COLO668 (cell line): Measurements from ENCODE around the gene ITGA1.
"Not testable (repeated sequence)": the region's sequence is repeated elsewhere in the genome, so short reads cannot be mapped to it uniquely, and the experiment has no call there.

Experiments used
- DNase-seq: peaks from one replicate; lab custom pipeline; 2025; ENCODE audit not compliant: unreplicated experiment; lab: John Stamatoyannopoulos, UW

The ITGA1 gene

DNA sequence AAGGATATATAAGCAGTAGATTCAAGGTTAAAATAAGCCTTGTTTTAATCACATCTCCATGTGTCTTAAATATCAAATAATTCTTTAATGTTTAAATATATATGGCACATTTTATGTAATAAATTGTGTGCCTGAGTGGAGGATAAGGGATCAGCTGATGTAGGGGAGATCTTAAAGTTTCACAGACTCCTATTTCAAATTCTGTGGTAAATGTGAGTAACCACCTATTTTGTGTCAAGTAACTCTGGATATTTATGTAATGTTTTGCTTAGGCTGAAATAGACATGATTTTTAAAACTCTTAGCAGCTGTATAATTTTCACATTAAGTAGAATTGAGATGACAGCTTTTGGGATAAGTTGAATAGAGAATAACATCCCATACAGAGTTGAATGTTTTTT, 160.1 kb downstream of the ITGA1 start:
- no peak for DNase-seq

DNA sequence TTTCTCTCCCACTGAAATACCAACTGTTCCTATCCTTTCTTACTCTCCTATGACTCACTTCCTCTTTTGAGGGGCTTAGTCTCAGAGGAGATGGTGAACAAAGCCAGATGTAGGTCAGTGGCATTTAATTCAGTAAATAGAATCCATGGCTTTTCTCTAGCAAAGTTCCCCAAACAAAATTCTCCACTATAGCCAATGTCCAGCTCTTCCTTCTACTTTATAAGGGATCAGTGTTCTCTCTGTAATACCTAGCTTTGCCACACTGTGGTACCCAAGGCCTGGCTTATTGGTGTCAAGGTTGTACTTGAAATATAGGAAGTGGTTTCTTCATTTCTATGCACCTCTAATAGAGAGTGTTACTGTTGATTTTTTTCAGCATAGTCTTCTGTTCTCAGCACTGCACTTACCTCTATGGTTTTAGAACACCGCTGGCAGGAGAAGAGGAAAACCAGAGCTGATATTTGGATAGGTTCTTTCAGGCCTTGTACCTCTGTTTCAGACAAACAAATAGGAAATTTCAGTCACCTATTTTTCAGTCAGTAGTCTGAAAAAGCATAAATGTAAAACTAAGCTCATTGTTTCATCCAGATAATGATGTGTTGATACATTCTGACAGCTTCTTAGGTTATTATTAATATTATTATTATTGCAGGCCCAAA, 160.8 kb downstream of the ITGA1 start:
- peak; percentile 27 for DNase-seq

DNA sequence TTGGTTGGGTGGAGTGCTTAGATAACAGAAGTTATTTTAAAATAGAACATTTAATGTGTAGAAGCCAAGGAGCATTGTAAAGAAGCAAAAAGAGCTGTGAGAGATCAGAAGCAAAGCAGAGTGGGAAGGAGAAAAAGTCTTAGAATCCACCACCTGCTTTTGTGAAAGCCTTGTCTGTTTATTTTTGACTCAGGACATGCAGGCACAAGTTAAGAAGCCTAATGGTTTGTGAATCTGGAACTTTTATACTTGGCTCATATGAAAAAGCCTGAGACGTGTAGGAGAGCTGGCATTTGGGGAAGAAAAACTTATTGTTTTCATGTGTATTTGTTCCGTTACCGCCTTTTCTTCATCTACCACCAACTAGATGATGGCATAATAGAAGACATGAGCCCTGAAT, 163.0 kb downstream of the ITGA1 start:
- DNase-seq, result no peak

DNA sequence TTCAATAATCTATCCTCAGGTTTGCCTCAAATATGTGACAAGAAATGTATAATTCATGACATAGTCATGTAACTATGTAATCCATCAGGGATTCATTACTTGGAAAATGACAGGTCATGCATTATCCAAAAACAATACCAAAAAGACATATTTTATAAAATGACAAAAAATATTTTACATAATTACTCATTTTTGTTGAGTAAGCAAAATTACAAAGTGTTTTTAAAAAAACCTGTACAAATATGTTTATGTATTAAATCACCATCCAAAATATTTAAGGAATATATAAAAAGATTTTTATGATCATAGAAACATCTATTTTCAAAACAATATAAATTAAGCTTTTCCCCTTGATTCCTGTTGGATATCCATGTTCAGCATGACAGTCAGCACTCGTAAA, 164.8 kb downstream of the ITGA1 start:
- no peak for DNase-seq

DNA sequence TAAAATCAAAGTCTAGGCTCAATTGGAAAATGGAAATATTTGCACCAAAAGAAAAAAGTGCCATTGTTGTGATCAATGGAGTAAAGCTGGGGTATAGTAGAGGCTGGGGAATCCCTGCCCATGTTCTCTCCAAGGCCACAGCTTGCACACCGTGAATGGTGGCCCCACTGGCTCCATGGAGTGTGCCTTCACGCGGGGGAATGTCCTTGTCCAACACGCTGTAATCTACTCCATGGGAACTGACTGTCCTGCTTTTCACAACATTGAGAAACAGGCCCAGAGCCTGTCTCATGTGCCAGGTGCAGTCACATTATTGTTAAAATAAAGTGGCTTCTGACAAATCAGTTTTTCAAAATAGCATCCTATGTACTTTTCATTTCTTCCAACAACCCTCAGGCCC, 168.3 kb downstream of the ITGA1 start:
- no peak for DNase-seq

DNA sequence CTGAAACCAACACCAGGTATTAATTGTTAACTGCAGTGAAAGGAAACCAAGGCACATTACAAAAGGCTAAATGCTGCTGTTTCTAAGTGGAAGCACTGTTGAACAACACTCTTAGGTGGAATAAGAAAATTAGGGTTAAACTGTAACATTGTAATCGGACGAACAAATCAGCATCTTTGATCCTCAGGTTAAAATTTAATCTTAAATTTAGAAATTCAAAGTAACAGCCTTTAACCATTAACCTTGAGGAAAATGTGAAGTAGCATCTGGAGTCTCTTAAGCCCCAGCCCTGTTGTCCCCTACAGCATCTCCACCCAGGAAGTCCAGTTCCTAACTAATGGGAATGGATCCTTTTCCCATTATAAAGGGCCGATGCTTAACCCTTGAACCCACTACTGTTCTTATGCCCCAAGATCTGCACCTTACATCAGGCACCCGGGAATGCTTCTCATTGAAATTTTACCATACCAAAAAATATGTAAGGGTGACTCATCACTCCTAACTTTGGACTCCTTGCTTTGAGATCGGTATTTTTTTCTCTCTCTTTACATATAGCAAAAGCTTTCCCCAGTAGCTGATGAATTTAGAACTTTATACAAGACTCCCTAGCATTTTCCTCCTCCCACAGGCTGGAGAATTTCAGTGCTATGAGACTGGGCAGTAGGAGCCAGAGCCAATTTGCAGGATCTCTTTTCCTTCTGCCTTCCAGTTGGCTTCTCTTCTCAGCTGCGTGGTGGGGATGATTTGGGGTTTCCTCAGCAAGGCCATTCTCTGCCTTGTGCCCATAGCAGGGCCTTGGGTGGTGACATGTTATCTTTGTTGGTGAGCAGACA, 169.4 kb downstream of the ITGA1 start:
- DNase-seq, result no peak

DNA sequence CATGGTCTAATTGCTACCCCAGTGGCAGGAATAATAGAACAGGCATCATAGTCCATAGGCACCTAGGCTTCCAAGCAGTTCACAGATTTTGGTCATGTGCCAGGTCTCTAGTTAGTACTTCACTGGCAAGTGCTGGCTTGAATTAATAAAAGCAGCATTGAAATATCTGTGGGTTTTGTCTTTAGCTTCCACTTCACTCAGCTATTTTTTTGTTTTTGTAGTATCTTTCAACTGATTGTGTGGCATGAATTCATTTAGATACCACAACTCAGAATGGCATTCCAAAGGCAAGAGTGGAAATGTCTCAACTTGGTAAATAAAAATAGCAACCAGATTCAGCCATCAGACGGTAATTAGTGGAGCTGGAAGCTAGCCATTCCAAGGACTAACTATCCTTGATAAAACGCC, 173.6 kb downstream of the ITGA1 start:
- no peak for DNase-seq

DNA sequence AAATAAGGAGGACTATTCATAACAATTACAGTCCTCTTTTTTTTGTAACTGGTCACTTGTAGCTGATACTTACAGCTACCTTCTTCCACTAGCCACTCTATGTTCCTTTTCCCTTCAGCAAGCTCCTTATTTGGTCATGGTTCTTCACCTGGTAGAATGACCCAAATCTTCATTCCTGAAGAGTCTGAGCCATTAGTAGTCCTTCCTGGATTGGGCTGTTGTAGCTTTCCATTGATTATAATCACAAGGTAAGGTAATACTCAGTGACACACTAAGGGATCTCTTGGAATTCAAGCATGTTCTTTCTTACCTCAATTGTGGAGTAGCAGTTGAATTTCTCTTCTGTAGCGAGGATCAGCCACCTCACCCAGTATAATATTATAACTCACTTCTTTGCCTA, 175.9 kb downstream of the ITGA1 start:
- no peak for DNase-seq

DNA sequence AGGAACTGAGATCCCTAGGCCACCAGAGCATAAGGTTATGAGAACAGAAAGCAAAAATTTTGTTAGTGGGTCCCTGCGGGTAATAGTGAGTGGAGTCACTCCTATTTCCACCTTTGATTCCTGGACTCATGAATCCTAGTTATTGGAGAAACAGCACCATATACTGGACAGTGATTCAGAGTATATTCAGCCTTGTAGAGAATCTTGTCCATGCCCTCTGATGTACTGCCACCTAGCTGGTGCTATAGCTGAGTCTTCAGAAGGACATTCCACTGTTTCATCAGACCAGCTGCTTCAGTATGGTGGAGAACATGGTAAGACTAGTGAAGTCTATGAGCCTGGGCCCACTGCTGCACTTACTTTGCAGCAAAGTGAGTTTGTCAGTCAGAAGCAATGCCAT, 176.4 kb downstream of the ITGA1 start:
- DNase-seq, result no peak

DNA sequence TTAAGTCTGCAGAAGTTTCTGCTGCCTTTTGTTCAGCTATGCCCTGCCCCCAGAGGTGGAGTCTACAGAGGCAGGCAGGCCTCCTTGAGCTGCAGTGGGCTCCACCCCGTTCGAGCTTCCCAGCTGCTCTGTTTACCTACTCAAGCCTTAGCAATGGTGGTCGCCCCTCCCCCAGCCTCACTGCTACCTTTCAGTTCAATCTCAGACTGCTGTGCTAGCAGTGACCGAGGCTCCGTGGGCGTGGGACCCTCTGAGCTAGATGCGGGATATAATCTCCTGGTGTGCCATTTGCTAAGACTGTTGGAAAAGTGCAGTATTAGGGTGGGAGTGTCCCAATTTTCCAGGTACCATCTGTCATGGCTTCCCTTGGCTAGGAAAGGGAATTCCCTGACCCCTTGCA, 188.4 kb downstream of the ITGA1 start:
- not testable (repeated sequence) for DNase-seq

DNA sequence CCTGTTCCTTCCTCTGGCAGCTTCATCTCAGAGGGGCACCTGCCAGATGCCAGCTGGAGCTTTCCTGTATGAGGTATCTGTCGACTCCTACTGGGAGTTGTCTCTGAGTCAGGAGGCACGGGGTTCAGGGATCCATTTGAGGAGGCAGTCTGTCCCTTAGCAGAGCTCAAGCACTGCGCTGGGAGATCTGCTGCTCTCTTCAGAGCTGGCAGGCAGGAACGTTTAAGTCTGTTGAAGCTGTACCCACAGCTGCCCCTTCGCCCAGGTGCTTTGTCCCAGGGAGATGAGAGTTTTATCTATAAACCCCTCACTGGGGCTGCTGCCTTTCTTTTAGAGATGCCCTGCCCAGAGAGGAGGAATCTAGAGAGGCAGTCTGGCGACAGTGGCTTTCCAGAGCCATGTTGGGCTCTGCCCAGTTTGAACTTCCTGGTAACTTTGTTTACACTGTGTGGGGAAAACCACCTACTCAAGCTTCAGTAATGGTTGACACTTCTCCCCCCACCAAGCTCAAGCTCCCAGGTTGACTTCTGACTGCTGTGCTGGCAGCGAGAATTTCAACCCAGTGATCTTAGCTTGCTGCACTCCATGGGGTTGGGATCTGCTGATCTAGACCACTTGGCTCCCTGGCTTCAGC, 189.7 kb downstream of the ITGA1 start:
- no peak for DNase-seq

DNA sequence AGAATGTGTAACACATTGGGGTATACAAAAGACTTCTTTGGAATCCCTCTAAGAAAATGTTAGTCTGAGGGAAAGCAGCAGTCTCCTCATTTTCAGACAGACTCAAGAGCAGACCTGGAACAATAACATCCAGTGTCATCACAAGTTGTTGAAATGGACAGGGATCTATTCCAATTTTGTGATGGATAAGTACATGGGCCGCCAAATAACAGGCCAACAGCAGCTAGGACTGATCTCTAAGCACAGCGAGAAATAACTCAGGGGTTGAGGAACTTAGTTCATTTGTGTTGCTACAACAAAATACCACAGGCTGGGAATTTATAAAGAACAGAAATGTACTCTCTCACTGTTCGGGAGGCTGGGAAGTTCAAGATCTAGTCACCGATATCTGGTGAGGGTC, 193.8 kb downstream of the ITGA1 start:
- no peak for DNase-seq

DNA sequence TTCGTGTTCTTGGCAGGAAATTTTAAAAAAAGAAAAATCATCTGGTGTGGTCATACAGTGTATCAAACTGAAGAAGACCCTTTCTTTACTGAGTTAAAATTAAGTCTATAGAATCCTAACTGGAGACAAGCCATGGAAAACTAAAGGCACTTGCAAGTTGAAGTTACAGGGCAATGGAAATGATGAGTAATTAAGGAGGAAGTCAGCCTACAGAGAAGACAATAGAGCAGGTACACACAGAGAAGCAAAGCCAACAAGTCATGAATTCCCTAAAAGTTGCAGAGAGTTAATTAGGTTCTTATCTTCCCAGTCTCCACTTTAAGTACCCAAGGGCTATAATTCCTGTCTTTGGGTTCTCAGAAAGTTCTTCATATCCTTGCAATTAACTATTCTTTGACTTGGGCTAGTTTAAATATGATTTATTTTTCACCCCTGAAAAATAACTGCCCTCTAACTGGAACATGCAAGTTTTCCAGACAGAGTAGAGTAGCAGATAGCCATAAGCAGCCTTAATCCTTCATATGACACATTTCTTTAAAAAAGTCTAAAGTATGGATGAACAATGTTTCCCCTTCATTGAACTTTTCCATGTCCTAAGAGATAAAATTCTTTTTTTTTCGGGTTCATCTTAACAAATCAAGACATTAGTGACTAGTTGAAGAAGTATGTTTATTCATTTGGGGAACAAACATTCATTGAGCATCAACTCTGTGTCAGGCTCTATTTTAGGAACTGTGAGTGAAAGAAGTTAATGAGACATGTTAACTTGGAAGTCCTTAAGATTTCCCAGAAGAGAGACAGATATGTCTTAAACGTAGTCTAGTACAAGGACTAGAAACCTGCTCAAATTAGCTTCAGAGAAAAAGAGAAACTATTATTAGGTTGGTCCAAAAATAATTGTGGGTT, 196.3 kb downstream of the ITGA1 start:
- no peak for DNase-seq

DNA sequence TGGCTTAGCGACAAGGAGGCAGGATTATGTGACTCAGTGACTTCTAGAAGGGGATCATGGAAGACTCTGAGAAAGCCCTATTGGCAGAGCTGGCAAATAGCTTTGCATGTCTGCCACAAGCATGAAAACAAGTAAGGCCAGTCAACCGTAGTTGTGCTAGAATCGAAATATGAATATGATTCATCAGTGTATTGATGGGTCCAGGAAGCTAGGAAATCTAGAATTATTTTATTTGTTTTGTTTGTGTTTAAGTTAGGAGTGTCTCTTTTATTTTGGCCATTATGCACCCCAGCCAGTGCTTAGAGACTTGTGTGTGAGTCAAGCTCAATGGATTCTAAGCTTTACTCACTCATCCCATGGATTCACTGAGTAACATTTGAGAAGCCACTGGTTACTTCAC, 197.6 kb downstream of the ITGA1 start:
- no peak for DNase-seq

DNA sequence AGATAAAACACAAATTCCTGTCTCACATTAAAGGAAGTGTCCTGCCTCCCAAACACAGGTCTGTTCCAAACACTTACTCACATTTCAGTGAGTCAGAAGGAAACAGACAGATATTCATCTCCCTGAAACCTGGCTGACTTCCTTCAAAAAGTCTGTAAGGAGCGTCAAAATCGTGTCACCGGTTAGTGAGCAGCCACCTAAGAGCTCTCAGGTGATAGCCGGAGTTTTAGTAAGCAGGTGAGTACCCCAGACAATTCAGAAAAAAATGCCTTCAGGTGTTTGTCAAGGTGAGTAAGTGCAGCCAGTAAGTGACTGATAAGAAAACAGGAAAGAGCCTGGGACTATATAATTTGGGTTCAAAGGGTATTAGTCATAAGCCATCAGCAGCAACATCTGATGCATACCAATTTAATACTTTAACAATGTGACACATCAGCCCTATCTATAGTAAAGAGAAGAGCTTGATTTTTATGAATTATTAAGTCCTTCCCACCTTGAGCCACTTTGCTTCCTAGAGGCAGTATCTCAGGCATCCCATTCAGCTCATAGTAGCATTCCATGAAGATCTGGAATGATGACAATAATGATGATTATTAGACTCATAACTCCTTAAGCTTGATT, 200.1 kb downstream of the ITGA1 start:
- no peak for DNase-seq

DNA sequence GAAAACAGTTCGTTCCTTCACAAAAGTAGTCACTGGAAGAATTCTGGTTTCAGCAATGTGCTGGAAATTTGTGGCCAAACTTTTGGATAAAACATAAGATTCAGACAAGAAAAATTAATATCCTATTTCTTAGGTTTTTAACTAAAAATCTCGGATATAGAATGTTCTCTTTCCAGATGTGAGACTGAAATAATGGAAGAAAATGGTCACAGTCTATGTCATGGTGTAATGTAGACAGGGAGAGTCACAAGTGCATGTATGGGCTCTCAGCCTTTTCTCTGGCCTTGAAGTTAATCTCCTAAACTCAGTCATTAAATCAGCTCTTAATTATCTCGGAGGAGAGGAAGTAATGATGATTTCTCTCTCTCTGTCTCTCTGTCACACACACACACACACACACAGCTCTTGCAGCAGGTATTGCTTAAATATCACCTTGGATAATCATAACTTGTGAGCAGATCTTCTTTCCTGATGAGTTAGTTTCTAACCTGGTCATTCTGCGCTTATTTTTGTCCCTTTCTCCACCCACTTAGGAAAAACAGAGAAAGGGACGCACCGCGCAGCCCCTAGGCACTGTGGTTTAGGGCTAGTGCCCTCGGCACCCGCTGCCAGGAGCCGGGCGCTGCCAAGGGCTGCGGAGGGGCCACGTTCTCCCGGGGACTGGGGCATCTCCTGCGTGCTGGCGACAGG, 200.8 kb downstream of the ITGA1 start:
- DNase-seq, result no peak

DNA sequence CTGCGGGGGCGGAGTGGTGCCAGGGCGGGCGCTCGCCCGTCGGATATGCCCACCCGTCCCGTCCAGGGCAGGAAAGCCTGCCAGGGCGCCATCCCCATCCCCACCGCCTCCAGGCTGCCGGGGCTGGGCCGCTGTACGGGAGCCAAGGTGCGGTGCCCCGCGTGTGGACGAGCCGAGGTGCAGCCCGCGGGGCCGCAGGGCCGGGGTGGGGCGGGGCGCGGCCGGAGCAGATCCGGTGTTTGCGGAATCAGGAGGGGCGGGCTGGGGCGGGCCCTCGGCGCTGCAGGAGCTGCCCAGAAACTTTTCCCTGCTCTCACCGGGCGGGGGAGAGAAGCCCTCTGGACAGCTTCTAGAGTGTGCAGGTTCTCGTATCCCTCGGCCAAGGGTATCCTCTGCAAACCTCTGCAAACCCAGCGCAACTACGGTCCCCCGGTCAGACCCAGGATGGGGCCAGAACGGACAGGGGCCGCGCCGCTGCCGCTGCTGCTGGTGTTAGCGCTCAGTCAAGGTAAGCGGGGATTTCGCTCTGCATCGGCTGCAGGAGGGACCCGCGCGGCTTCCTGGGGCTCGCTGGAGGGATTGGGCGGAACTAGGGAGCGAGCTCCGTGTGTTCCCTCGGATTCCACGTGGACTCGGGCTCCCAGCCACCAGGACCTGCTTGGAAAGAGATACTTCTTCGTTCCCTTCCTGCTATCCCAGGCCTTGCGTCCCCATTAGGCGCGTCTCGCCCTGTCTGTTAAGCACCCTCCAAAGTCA, 201.5 kb downstream of the ITGA1 start, which contains the start of gene ITGA2:
Gene ITGA2, plus strand, starts transcription at position 328 of the 756 bp plus-strand sequence. Its CDS starts 117 bp downstream, at position 445.
- DNase-seq, result peak; percentile 51

DNA sequence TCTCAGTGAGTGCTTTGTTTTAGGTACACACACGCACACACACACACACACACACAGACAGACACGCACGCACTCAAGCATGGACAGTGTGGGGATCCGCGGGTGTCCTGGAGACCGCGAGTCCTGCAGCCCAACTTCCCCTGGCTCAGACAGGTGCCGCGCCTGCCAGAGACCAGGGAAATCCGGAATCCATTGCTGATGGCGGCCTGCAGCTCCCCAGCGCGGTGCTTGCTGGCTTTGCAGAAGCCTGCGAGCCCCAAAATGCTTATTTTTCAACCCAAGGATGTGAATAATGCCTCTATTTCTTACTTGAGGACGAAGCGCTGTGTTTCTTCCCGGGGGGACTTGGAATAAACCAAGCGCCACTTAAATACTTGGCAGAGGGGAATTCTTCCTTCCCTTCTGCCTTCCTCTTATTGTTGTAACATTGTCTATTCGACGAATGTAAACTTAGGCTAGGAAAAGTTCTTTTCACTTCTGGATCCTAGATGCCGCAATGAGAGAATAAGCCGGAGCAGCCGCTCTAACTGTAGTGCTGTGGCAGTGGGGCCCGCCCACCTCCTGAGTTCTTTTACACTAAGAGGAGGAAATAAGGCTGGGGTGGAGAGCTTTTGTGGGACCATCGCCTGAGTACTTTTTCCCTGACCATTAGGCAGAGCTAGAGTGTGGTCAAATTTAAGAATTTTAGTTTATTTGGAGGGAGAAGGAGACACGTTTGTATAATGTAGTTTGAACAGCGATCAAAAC, 202.2 kb downstream of the ITGA1 start:
- peak; percentile 49 for DNase-seq

DNA sequence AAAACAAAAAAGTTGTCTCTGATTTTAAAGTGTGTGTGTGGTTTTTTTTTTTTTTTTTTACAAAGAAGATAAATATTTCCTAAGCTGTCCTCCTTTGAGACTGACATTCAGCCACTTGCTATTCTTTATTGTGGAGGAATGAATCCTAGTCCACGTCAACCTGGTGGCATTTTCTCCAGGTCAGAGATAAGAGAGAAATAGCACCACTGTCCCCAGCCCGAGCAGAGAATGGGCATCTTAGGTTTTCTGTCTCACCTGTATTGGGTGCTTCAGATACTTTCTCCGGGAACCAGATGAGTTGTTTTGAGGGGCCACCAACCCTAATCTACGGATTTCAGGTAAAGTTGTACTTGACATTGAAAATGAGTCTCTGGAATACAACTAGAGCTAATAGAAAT, 202.8 kb downstream of the ITGA1 start:
- no peak for DNase-seq
